OCI-LY1 (cell line): Measurements from ENCODE around the gene KCNB1.

Experiments used
- CTCF ChIP-seq: fragments of 200-600 bp; sonication (generic), shearing (Covaris generic); IDR thresholded peaks from 2 replicates; pipeline ENCODE4 v1.5.1; 2017; ENCODE audit warnings: mild to moderate bottlenecking, antibody characterized with exemption, low read length, moderate library complexity, mixed read lengths
- EZH2 ChIP-seq: fragments of 200-600 bp; sonication (generic), shearing (Covaris generic); IDR thresholded peaks from 2 replicates; pipeline ENCODE4 v1.8.0; 2017; ENCODE audit warnings: borderline replicate concordance, mixed run types, mild to moderate bottlenecking, antibody characterized with exemption, low read length, moderate library complexity, mixed read lengths

GRCh38 chr20:49464556-49464955 lies 17.9 kb downstream of the KCNB1 start:
- no peak for TF ChIP-seq CTCF
- no peak for TF ChIP-seq EZH2
